HG03521 (cell line): Measurements from ENCODE around the gene MED16.
"Not testable (repeated sequence)": the region's sequence is repeated elsewhere in the genome, so short reads cannot be mapped to it uniquely, and the experiment has no call there.

Source experiments
- ATAC-seq: cut with Tn5 transposase; IDR thresholded peaks from one replicate; pipeline ENCODE4 v1.9.1; 2021; ENCODE audit warnings: mild to moderate bottlenecking, moderate library complexity; ENCODE audit not compliant: unreplicated experiment

MED16 gene

GRCh38 chr19:891421-892200, 1.4 kb downstream of the MED16 start:
- ATAC-seq = not testable (repeated sequence)

GRCh38 chr19:890831-891230, 2.2 kb downstream of the MED16 start:
- ATAC-seq = no peak

GRCh38 chr19:889662-890295, 3.2 kb downstream of the MED16 start:
- ATAC-seq = no peak

DNA sequence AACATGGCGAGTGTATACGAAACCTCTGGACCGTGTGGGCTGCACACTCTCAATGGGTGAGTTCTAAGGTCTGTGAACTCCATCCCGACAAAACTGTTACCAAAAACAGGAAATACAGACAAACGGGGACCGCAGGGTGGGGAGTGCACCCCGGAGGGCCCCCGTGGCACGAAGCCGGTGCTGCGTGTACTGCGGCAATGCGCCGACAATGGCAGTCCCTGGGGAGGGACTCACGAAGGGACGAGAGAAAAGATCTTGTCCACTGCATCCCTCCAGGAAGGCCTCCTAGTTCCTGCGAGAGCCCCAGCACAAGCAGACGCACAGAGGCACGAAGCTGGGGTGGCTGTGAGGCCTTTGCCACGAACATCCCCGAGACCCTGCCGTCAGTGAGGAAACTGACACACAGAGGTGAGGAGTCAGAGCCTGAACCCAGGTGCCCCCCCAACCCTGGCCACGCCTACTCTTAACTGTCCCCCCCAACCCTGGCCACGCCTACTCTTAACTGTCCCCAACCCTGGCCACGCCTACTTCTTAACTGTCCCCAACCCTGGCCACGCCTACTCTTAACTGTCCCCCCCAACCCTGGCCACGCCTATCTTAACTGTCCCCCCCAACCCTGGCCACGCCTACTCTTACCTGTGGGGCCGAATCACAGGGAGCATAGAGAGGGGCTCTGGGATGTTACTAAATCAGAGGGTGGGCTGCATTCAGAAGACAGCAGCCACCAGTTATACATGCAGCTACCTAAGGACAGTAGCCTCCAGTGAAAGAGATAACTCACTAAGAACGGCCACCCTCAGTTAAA, 4.2 kb downstream of the MED16 start:
- ATAC-seq = no peak

- ATAC-seq = no peak
Measured at GRCh38 chr19:887599-887998, 5.4 kb downstream of the MED16 start.

DNA sequence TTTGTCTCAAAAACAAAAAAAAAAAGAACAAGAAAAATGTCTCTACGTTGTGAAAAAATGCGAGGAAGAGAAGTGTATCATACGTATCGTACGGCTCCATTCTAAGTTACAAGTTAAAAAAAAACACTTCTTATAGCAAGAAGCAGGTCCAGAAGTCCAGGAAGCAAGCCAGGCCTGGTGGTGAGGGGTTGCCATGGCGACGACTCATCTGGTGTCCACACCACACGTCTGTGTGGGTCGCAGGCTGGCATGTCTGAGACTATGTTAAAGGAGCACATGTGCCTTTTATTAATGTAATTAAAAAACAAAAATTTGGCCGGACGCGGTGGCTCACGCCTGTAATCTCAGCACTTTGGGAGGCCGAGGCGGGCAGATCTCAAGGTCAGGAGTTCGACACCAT, 5.9 kb downstream of the MED16 start:
- ATAC-seq = no peak

GRCh38 chr19:885536-886224, 7.3 kb downstream of the MED16 start:
- ATAC-seq = no peak

GRCh38 chr19:884420-885211, 8.4 kb downstream of the MED16 start:
- ATAC-seq = no peak

- no peak for ATAC-seq
Measured at GRCh38 chr19:883661-884211, 9.3 kb downstream of the MED16 start.

- no peak for ATAC-seq
Measured at GRCh38 chr19:882871-883497, 10.0 kb downstream of the MED16 start.

GRCh38 chr19:881385-882071, 11.5 kb downstream of the MED16 start:
- no peak for ATAC-seq

- no peak for ATAC-seq
Measured at GRCh38 chr19:879711-880438, 13.1 kb downstream of the MED16 start.

DNA sequence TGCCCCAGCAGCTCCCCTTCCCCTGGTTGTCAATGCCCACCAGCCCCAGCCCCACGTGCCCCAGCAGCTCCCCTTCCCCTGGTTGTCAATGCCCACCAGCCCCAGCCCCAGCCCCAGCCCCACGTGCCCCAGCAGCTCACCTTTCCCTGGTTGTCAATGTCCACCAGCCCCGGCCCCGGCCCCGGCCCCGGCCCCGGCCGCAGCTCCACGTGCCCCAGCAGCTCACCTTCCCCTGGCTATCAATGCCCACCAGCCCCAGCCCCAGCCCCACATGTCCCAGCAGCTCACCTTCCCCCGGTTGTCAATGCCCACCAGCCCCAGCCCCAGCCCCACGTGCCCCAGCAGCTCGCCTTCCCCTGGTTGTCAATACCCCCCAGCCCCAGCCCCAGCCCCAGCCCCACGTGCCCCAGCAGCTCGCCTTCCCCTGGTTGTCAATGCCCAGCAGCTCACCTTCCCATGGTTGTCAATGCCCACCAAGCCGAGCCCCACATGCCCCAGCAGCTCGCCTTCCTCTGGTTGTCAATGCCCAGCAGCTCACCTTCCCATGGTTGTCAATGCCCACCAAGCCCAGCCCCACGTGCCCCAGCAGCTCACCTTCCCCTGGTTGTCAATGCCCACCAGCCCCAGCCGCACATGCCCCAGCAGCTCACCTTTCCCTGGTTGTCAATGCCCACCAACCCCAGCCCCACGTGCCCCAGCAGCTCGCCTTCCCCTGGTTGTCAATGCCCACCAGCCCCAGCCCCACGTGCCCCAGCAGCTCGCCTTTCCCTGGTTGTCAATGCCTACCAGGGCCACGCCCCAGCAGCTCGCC, 14.0 kb downstream of the MED16 start:
- ATAC-seq = not testable (repeated sequence)

- not testable (repeated sequence) for ATAC-seq
Measured at GRCh38 chr19:877992-878660, 14.9 kb downstream of the MED16 start.

DNA sequence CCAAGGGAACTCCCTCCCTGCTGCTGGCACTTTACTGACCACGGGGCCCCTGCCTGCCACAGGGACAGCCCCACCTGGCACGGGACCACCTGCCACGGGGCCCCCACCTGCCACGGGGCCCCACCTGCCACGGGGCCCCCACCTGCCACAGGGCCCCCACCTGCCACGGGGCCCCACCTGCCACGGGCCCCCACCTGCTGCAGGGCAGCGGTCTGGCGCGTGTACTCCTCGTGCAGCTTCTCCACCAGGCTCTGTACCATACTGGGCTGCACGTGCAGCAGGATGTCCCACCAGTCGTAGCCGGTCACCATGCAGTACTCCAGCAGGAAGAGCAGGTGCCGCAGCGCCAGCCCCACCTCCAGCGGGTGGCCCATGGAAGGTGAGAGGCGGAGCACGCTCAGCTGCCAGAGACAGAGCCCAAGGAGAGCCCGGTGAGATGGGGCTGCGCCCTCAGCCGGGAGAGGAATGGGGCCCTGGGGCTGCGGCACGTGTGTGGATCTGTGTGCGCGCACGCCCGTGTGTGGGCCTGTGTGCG, 16.1 kb downstream of the MED16 start:
- no peak for ATAC-seq

- ATAC-seq = no peak
Measured at GRCh38 chr19:876089-876488, 16.9 kb downstream of the MED16 start.
